DMS 273 (cell line): ENCODE measurements around the gene DHX32.
"Not testable (repeated sequence)": the region's sequence is repeated elsewhere in the genome, so short reads cannot be mapped to it uniquely, and the experiment has no call there.

ENCODE experiments used
- DNase-seq: peaks from one replicate; lab custom pipeline; 2025; ENCODE audit not compliant: unreplicated experiment; lab: John Stamatoyannopoulos, UW

Gene DHX32, protein sequence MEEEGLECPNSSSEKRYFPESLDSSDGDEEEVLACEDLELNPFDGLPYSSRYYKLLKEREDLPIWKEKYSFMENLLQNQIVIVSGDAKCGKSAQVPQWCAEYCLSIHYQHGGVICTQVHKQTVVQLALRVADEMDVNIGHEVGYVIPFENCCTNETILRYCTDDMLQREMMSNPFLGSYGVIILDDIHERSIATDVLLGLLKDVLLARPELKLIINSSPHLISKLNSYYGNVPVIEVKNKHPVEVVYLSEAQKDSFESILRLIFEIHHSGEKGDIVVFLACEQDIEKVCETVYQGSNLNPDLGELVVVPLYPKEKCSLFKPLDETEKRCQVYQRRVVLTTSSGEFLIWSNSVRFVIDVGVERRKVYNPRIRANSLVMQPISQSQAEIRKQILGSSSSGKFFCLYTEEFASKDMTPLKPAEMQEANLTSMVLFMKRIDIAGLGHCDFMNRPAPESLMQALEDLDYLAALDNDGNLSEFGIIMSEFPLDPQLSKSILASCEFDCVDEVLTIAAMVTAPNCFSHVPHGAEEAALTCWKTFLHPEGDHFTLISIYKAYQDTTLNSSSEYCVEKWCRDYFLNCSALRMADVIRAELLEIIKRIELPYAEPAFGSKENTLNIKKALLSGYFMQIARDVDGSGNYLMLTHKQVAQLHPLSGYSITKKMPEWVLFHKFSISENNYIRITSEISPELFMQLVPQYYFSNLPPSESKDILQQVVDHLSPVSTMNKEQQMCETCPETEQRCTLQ

DNA sequence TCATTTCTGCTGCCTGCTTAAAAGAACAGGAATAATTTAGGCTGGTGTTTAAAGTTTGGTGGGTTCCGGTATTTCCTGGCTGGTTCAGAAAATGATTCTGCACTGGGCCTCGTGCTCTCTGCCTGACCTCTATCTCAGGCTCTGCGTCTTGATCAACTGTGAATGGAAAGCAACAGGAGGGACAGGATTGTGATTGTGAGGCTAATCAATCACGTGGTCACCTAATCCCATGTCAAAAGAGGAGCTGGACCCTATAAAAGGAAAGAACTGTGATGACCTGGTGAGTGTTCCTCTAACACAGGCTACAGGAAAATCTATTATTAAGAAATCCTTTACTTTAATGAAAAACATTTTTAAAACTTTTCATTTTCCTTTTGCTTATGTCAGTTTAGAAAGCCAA is at the start of gene DHX32:
Gene DHX32, minus strand, starts transcription at position 101 of the 400 bp plus-strand sequence. CDS start 468 bp downstream, outside the sequence.
- DNase-seq = no peak

DNA sequence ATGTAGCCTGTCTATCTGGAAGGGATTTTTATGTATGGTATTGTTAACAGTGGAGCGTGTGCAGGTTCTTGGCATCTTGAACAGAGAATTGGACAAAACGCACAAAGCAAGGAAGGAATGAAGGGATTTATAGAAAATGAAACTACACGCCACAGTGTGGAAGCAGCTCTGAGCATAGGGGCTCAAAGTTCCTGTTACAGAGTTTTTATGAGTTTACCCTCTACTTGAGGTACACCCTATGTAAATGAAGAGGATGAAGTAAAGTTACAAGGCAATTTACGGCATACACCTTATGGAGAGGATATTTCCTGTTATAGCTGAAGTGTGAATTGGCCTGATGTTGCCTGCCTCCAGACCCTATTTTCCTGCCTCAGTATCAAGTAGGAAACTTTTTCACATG is 48.5 kb upstream of the DHX32 start:
- no peak for DNase-seq

DNA sequence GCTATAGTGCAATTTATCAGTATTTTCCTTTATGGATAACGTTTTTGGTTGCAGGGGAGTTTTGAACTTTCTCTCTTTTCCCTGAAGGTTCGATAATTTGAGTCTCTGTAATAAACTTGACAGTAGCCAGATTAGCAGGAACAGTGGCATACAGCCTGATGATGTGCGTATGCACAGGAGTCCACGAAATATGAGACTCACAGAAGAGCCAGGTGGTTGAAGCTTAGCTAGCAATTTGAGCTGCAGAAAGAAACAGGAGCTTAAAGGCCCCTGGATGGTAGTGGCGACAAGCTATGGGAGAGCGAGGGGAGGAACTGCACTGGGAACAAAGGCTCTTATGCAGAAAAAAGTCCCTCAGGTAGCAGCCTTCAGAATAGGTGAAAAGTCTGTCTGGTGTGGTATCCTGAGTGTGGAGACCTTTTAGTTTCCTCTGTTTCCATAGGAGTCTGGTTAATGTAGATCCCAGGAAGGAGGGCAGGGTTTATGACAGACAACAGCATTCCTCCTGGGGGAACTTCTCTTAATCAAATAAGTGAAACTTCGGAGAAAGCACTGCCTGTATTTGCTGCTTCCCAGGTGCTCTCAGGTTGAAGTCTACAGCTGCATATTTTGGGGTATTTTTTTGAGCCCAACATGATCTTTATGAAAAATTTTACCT is 48.0 kb upstream of the DHX32 start:
- peak; percentile 9 for DNase-seq

DNA sequence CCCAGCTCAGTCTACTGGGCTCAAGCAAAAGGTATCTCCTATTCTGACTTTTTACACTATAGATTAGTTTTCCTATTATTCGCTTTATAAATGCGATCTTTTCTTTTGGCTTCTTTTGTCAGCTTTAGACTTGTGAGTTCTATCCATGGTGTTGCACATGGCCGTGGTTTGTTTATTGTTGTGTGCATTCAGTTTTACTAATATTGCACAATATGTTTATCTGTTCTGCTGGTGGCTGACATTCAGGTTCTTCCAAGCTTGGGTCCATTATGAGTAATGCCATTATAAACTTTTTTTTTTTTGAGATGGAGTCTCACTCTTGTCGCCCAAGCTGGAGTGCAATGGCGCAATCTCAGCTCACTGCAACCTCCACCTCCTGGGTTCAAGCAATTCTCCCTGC is 46.2 kb upstream of the DHX32 start:
- DNase-seq = not testable (repeated sequence)

DNA sequence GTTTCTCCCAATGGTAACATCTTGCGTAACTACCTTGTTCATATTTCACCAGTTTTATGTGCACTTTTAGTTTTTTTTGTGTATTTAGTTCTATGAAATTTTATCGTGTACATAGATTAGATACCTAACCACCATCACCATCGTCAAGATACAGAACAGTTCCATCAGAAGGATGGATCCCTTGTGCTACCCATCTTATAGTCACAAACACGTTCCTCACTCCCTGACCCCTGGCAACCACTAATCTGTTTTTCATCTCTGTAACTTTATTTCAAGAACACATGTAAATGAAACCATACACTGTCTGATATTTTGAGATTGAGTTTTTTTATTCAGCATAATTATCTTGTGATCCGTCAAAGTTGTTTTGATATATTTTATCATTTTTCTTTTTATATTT is 45.2 kb upstream of the DHX32 start:
- DNase-seq = no peak

DNA sequence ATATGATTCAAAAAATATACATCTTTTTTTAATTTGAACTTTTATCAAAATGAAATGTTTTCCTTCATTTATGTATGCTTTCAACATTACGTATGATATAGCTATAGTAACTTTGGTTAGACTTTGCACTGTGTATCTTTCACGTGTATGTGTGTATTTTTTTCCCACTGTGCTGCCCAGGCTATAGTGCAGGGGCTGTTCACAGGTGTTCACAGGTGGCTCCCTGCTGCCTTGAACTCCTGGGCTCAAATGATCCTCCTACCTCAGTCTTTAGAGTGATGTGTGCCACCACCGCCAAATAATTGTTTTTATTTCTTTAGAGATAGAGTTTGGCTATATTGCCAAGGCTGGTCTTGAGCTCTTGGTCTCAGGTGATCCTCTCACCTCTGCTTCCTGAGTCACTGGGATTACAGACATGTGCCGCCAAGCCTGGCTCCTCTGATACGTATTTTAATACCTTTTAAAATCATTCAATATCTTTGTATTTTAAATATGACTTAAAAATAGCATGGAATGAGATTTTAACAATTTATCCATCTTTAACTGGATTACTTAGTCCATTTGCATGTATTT is 44.3 kb upstream of the DHX32 start:
- no peak for DNase-seq

DNA sequence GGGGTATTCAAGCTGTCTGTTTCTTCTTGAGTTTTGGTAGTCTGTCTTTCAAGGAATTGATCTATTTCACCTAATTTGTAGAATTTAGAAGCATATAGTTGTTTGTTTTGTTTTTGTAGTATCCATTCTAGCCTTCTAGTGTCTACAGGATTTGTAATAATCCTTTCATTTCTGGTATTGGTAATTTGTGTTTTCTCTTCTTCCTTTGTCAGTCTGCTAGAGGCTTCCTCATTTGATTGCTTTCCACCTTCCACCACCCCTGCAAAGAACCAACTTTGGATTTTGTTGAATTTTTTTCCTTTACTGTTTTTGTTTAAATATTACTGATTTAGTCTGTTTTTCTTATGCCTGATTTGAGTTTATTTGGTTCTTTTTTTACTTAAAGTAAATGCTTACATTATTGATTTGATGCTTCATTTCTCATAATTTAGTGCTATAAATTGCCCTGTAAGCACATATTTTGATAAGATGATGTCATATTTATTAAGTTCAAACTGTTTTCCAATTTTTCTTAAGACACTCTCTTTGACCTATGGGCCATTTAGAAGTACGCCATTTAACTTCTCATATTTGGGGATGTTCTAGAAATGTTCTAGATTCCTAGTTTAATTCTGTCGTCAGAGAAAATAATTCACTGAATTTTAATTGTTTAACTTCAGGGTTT is 40.7 kb upstream of the DHX32 start:
- DNase-seq = not testable (repeated sequence)

DNA sequence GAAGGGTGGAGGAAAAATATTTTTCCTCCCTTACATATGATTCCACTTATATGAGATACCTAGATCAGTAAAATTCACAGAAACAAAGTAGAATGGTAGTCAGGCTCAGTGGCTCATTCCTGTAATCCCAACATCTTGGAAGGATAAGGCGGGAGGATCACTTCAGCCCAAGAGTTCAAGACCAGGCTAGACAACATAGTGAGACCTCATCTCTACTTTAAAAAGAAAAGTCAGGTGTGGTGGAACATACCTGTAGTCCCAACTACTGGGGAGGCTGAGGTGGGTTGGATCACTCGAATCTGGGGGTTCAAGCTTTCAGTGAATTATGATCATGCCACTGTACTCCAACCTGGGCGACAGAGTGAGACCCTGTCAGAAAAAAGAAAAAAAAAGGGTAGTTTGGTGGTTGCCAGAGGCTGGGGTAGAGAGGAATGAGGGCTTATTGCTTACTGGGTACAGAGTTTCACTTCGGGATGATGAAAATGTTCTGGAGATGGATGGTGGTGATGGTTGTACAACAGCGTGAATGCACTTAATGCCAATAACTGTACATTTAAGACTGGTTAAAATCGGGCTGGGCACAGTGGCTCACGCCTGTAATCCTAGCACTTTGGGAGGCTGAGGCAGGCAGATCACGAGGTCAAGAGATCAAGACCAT is 36.7 kb upstream of the DHX32 start:
- not testable (repeated sequence) for DNase-seq

DNA sequence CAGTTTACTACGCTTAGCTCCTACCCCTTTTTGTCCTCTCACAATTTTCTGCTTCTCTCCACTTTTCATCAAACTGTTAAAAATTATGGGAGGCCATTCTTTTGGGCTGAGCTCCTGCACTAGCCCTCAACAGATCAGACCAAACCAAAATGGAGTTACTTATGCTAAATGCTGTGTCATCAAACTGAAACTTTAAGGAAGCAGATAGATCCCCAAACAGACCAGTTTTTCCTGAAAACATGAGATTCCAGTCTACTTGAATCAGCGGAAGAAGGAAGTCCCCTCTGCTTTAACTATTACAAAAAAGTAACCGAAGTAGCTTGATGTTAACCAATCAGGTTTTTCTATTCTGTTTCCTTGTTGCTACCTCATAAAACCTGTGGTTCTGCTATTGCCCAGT is 35.9 kb upstream of the DHX32 start:
- DNase-seq = no peak

DNA sequence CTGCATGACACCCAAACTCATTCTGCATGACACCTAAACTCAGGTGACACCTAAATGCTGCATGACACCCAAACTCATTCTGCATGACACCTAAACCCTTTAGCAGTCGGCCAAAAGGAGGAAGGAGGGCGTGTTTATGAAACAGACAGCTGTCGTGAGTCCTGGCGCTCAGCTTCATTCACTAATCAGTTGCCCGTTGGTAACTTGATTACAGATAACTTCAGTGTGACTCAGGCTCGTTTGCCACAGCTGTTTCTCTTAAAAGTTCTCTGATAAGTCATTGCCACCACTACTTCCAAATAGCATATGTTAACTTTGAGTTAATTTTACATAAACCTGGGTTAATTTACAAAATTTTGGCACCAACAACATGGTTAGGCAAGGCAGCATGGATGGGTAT is 32.2 kb upstream of the DHX32 start:
- DNase-seq = peak; percentile 55

DNA sequence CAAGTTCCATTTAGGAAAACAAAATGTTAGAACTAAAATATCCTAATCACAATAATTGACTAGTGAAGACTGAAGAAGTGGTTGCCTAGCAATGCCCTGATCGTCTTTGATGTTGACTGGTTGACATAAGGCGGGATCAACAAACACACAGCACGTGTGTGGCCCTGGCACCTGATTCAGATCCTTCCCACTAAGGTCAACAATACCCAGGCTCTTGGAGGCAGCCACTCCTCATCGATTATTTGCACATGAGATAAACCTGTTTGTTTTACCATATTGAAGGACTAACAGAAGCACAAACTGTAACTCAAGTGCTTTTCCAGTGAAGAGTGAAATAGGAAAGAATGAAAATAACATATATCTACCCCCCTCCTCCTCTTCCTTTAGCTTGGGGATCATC is 30.9 kb upstream of the DHX32 start:
- no peak for DNase-seq

DNA sequence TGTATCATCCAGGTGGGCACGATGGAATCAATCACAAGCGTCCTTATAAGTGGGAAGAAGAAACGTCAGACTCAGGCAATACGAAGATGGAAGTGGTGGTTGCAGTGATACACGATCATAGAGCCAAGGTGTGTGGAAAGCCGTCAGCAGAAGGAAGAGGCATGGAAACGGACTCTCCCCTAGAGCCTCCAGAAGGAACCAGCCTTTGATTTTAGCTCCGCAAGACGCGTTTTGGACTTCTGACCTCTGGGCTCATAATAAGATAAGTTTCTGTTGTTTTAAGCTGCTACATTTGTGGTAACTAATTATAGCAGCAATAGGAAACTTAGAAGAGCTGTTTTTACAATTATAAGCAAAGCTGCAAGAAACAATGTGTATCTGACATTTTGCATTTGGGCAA is 30.1 kb upstream of the DHX32 start:
- DNase-seq = no peak

DNA sequence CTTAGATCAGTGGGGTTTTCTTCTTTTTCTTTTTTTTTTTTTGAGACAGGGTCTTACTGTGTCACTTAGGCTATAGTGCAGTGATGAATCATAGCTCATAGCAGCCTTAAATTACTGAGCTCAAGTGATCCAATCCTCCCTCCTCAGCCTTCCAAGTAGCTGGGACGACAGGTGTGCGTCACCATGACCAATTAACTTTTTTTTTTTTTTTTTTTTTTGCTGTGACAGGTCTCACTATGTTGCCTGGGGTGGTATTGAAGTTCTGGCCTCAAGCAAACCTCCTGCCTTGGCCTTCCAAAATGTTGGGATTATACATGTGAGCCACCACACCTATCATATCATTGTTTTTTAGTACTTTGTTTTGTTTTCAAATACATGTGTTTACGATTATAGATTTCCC is 28.4 kb upstream of the DHX32 start:
- not testable (repeated sequence) for DNase-seq

DNA sequence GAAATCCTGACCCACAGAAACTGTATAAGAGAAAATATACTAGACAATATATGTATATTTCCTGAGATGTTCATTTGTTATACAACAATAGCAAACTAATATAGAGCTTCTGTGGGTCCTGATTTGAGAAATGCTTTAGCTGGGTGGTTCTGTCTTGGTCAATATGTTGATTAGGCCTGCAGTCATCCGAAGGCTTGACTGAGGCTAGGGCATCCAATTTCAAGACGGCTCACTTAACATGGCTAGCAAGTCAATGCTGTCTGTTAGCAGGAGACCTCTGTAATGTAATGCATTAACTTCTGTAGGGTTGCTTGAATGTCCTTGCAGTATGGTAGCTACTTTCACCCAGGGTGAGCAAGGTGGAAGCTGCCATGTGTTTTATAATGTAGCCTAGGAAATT is 27.7 kb upstream of the DHX32 start:
- DNase-seq = not testable (repeated sequence)

DNA sequence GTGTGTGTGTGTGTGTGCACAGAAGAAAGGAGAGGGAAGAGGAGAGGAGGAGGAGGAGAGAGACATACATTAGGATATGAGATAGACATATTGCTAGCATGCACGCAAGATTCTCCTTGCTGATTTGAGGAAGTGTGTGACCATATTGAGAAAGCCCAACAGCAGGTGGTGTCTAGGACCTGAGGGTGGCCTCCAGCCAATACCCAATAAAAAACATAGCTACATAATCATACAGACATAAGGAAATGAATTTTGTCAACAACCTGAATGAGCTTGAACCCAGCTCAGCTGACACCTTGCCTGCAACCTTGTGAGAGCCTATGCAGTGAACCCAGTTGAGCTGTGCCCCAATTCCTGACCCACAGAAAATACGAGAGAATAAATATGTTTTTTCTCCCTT is 26.5 kb upstream of the DHX32 start:
- DNase-seq = not testable (repeated sequence)

DNA sequence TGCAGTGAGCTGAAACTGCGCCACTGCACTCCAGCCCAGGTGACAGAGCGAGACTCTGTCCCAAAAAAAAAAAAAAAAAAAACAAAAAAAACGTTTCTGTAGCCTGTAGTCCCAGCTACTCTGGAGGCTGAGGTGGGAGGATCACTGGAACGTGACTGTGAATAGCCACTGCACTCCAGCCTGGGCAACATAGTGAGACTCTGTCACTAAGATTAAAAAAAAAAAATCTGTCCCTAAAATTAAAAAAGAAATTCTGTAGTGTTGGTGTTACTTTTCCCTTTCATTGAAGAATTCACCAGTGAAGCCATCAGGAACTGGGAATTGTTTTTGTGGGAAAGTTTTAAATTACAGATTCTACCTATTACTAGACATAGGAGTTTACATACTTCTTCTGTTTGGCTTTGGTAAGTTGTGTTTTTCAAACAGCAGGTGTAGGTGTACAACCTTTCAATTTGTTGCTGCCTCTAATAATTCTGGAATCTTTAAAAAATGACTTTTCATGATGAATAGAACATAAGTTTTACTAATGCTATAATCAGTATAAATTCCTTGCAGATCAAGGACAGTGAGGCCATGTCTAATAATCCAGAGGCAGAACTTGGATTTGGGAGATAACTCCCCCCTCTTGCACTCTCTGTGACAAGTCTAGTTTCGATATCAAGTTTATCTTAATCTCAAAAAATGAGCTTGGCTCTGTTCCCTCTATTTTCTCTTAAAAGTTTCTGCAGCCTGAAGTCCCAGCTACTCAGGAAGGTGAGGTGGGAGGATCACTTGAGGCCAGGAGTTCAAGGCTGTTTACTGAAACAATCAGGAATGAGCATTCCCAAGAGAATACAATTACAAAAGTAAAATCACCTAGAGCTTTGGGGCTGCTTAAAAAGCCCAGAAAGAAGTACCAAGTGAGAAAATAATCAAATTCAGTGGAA is 24.2 kb upstream of the DHX32 start:
- not testable (repeated sequence) for DNase-seq

DNA sequence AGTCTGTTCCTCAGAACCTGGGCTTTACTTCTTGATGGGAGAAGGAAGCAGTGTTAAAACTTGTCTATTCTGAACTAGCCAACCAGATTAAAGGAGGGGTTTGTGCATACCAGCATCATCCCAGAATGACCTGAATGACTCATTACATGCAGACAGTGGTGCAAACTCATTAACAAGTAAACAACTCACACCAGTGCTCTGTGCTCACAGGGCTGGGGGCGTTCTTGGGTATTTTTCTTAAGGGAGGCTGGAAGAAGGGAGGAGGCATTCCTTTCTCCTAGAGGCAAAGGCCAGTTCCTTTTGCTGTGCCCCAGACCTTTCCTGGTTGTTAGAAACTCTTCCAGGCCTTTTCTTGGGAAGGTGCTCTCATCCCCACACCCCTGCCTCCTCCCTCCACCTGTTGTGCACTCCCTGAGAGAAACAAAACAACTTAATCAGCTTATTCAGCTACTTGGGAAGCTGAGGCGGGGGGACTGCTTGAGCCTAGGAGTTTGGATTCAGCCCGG is 22.1 kb upstream of the DHX32 start:
- not testable (repeated sequence) for DNase-seq

DNA sequence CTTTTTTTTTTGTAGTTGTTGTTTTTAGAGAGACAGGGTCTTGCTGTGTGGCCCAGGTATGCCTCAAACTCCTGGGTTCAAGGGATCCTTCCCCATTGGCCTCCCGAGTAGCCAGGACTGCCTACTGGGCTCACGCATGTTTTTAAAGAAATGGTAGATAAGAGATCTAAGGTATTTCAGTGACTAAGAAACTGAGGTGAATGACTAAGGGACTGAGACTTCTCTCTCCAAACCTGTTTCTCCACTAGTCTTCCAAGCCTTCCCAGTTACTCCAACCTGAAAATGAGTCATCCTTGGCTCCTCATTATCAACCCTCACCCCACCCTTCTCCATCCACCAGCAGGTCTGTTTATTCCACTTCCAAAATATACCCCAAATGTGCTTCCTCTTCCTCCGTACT is 19.9 kb upstream of the DHX32 start:
- DNase-seq = not testable (repeated sequence)

DNA sequence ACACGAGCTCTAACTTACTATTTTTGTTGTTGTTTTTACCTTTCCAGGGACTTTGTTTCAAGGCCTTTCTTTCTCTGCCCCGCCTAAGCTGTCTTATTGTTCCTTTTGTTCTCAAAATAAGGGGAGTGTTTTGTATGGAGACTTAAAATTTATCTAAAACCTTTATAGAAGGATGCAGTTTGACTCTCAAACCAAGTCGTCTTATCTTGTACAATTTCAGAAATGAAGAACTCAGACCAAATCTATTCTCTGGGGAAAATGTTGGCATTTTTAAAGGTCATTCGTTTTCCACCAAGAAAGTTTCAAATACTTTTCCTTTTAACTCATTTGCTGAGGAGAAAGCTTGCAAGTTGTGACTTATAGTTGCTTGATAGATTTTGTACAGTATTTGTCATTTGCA is 16.2 kb upstream of the DHX32 start:
- DNase-seq = not testable (repeated sequence)
